ACC112 (cell line): ENCODE data around the gene AXDND1.
"Not testable (repeated sequence)": the region's sequence is repeated elsewhere in the genome, so short reads cannot be mapped to it uniquely, and the experiment has no call there.

ENCODE experiments used
- H2AFZ ChIP-seq: fragments of 200-600 bp; sonication (generic); one replicate; pipeline ENCODE4 v1.6.0; 2017; ENCODE audit warnings: antibody characterized with exemption, low read length; ENCODE audit not compliant: unreplicated experiment
- H3K27ac ChIP-seq: fragments of 200-600 bp; sonication (generic); 2 replicates; pipeline ENCODE4 v1.5.1; 2014; ENCODE audit warnings: low read depth, mild to moderate bottlenecking, antibody characterized with exemption, low read length, moderate library complexity
- H3K27me3 ChIP-seq: fragments of 200-600 bp; sonication (generic); 2 replicates; pipeline ENCODE4 v1.6.1; 2014; ENCODE audit warnings: mild to moderate bottlenecking, antibody characterized with exemption, low read length, moderate library complexity, mixed read lengths; ENCODE audit not compliant: insufficient read depth
- H3K36me3 ChIP-seq: fragments of 200-600 bp; sonication (generic); 2 replicates; pipeline ENCODE4 v1.6.1; 2016; ENCODE audit warnings: mild to moderate bottlenecking, antibody characterized with exemption, low read length, moderate library complexity, mixed read lengths; ENCODE audit not compliant: insufficient read depth
- H3K4me1 ChIP-seq: fragments of 200-600 bp; sonication (generic); one replicate; pipeline ENCODE4 v1.6.1; 2016; ENCODE audit warnings: low read length, mixed read lengths; ENCODE audit not compliant: insufficient read depth, unreplicated experiment, control insufficient read depth
- H3K4me3 ChIP-seq: fragments of 200-600 bp; sonication (generic); 2 replicates; pipeline ENCODE4 v1.5.1; 2014; ENCODE audit warnings: mild to moderate bottlenecking, low read depth, low read length
- H3K79me2 ChIP-seq: fragments of 200-600 bp; sonication (generic); one replicate; pipeline ENCODE4 v1.6.0; 2016; ENCODE audit warnings: low read length; ENCODE audit not compliant: control insufficient read depth, unreplicated experiment, insufficient read depth

Gene AXDND1

DNA sequence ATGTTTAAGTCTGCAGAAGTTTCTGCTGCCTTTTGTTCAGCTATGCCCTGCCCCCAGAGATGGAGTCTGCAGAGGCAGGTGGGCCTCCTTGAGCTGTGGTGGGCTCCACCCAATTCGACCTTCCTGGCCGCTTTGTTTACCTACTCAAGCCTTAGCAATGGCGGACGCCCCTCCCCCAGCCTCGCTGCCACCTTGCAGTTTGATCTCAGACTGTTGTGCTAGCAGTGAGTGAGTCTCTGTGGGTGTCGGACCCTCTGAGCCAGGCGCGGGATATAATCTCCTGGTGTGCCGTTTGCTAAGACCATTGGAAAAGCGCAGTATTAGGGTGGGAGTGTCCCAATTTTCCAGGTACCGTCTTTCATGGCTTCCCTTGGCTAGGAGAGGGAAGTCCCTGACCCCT, 99.9 kb downstream of the AXDND1 start:
- H3K4me3 ChIP-seq, H3K27ac ChIP-seq, H3K36me3 ChIP-seq, H3K27me3 ChIP-seq, H3K79me2 ChIP-seq, H3K4me1 ChIP-seq, H2AFZ ChIP-seq: not testable (repeated sequence)

DNA sequence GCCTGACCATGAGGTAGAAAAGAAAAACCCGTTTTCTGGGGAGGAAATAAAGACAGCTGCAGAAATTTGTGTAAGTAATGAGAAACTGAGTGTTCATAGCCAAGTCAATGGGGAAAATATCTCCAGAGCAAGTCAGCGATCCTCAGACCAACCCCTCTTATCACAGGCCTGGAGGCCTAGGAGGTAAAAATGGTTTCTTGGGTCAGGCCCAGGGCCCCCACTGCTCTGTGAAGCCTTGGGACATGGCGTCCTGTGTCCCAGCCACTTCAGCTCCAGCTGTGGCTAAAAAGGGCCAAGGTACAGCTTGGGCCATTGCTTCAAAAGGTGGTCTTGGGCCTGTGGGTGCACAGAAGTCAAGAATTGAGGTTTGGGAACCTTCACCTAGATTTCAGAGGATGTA, 108.9 kb downstream of the AXDND1 start:
- H3K4me3 ChIP-seq = no peak overlapping the region
- no peaks in the 10 kb centered on the region for H3K4me1 ChIP-seq
- H2AFZ ChIP-seq = no peak overlapping the region
- H3K79me2 ChIP-seq = no peaks in the 10 kb centered on the region
- no peaks in the 10 kb centered on the region for H3K36me3 ChIP-seq
- no peaks in the 10 kb centered on the region for H3K27me3 ChIP-seq
- no peak overlapping the region for H3K27ac ChIP-seq

DNA sequence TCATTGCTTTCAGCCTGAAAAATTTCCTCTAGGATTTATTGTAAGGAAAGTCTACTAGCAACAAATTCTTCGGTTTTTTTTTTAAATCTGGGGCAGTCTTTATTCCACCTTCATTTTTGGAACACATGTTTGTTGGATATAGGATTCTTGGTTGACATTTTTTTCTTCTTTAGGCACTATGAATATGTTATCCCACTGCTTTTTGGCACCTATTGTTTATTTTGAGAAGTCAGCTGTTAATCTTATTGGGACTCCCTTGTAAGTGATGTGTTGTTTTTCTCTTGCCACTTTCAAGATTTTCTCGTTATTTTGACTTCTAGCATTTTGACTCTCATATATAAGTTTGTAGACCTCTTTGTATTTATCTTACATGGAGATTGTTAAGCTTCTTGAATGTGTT, 110.7 kb downstream of the AXDND1 start:
- Histone ChIP-seq H3K36me3 (no peaks in the 10 kb centered on the region), H3K4me3 (no peak overlapping the region)

GRCh38 chr1:179478370-179478769, 112.6 kb downstream of the AXDND1 start:
- no peak overlapping the region for H2AFZ ChIP-seq
- no peak overlapping the region for H3K27ac ChIP-seq
- no peaks in the 10 kb centered on the region for H3K36me3 ChIP-seq
- H3K79me2 ChIP-seq = no peaks in the 10 kb centered on the region
- no peak overlapping the region for H3K4me3 ChIP-seq
- H3K27me3 ChIP-seq = no peaks in the 10 kb centered on the region
- H3K4me1 ChIP-seq = no peaks in the 10 kb centered on the region

More for the DNA sequence above, 110.7 kb downstream of the AXDND1 start:
- no peaks in the 10 kb centered on the region for H3K4me1 ChIP-seq
- no peak overlapping the region for H2AFZ ChIP-seq
- no peaks in the 10 kb centered on the region for H3K79me2 ChIP-seq
- no peak overlapping the region for H3K27ac ChIP-seq
- H3K27me3 ChIP-seq = no peaks in the 10 kb centered on the region

DNA sequence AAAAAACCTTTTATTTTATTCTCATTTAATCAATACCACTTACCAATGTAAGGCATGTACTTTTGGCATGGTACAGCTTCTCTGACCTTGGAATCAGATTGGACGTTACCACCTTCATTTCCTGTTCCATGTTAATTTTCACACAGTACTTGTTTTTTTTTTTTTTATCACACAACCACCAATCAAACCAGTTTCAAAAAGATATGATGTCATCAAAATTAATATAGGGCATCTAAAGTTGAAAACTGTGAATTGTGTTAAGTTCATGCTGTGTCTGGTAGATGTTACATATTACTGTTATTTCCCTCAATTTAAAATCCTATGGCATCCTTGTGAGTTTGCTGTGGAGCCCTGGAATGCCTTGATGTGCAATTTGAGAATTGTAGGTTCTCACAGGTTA, 124.8 kb downstream of the AXDND1 start:
- Histone ChIP-seq H3K27ac (no peak overlapping the region), H3K4me3 (no peak overlapping the region), H3K36me3 (no peaks in the 10 kb centered on the region), H2AFZ (no peak overlapping the region), H3K79me2 (no peaks in the 10 kb centered on the region), H3K4me1 (no peaks in the 10 kb centered on the region), H3K27me3 (peaks cover 4% of the 10 kb centered on the region; the same call in 1 of the 2 replicates)

DNA sequence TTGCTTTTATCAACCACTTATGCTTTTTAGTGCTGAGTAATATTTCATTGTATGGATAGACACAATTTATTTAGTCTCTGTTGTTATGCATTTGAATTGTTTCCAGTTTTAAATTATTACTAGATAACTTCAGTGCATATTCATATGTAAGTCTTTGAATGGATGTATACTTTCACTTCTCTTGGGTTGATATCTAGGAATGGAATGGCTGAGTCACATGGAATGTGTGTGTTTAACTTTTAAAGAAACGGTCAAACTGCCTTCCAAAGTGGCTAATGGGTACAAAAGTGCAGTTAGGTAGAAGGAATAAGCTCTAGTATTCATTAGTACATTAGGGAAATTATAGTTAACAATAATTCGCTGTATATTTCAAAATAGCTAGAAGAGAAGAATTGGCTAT, 127.6 kb downstream of the AXDND1 start:
- H3K27ac ChIP-seq = no peak overlapping the region
- no peaks in the 10 kb centered on the region for H3K36me3 ChIP-seq
- no peak overlapping the region for H3K4me3 ChIP-seq
- no peaks in the 10 kb centered on the region for H3K4me1 ChIP-seq
- H3K27me3 ChIP-seq = peaks cover 11% of the 10 kb centered on the region; the same call in 1 of the 2 replicates
- no peak overlapping the region for H2AFZ ChIP-seq
- H3K79me2 ChIP-seq = no peaks in the 10 kb centered on the region

GRCh38 chr1:179506199-179506598, 140.4 kb downstream of the AXDND1 start:
- no peaks in the 10 kb centered on the region for H3K4me1 ChIP-seq
- no peaks in the 10 kb centered on the region for H3K36me3 ChIP-seq
- no peaks in the 10 kb centered on the region for H3K79me2 ChIP-seq
- H3K4me3 ChIP-seq = no peak overlapping the region
- H3K27me3 ChIP-seq = peaks cover 4% of the 10 kb centered on the region; the same call in 1 of the 2 replicates
- H2AFZ ChIP-seq = no peak overlapping the region
- no peak overlapping the region for H3K27ac ChIP-seq

DNA sequence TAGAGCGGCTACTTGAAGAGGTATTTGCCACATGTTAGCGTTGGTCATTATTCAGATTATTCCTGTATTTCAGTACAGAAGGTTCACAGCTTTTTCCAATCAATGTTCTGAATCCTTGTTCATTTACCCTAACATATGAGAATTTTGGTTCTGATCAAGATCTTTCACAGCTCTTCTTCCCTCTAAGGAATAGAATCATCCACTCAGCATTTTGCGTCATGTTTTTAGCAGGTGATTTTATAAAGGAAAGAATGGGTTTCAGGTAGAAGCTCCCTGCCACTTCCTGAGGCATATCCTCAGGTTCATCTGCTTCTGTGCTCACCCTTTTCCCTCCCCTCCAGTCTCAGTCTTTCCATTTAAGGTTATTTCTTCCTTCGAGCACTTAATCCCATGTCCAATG, 143.6 kb downstream of the AXDND1 start:
- Histone ChIP-seq H3K27ac (no peak overlapping the region), H3K27me3 (peaks cover 4% of the 10 kb centered on the region; the same call in 1 of the 2 replicates), H3K4me1 (no peaks in the 10 kb centered on the region), H3K4me3 (no peak overlapping the region), H3K79me2 (no peaks in the 10 kb centered on the region), H3K36me3 (no peaks in the 10 kb centered on the region), H2AFZ (no peak overlapping the region)

- Histone ChIP-seq H3K27me3 (peaks cover 4% of the 10 kb centered on the region; the same call in 1 of the 2 replicates), H3K4me3 (no peak overlapping the region), H3K27ac (no peak overlapping the region), H3K4me1 (no peaks in the 10 kb centered on the region), H3K36me3 (no peaks in the 10 kb centered on the region), H3K79me2 (no peaks in the 10 kb centered on the region), H2AFZ (no peak overlapping the region)
Observed at GRCh38 chr1:179510038-179510437, 144.3 kb downstream of the AXDND1 start.

GRCh38 chr1:179516976-179517705, 151.4 kb downstream of the AXDND1 start:
- H2AFZ ChIP-seq = no peak overlapping the region
- H3K27ac ChIP-seq = no peak overlapping the region

DNA sequence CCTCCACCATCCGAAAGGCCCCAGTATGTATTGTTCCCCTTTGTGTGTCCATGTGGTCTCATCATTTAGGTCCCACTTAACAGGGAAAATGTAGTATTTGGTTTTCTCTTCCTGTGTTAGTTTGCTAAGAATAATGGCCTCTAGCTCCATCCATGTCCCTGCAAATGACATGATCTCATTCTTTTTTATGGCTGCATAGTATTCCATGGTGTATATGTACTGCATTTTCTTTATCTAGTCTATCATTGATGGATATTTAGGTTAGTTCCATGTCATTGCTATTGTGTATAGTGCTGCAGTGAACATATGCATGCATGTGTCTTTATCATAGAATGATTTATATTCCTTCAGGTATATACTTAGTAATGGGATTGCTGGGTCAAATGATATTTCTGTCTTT, 152.8 kb downstream of the AXDND1 start:
- not testable (repeated sequence) for H3K4me3 ChIP-seq, H3K79me2 ChIP-seq

More at GRCh38 chr1:179516976-179517705, 151.4 kb downstream of the AXDND1 start:
- no peaks in the 10 kb centered on the region for H3K4me1 ChIP-seq
- H3K4me3 ChIP-seq = no peak overlapping the region
- H3K79me2 ChIP-seq = no peaks in the 10 kb centered on the region
- H3K27me3 ChIP-seq = peaks cover 11% of the 10 kb centered on the region; the same call in 1 of the 2 replicates
- no peaks in the 10 kb centered on the region for H3K36me3 ChIP-seq

More for the DNA sequence above, 152.8 kb downstream of the AXDND1 start:
- H3K27ac ChIP-seq, H3K36me3 ChIP-seq, H2AFZ ChIP-seq, H3K4me1 ChIP-seq: not testable (repeated sequence)
- H3K27me3 ChIP-seq = peaks cover 13% of the 10 kb centered on the region; the same call in 1 of the 2 replicates
